Liver (tissue), 9 donors: ENCODE results near the gene GANC. TPM values are rescaled to one million over a fixed set of nuclear protein-coding genes. Genes with fewer than 3 reads are reported as not detected.

Experiments
- DNase-seq: peaks from one replicate; pipeline ENCODE4 v3.0.0-alpha.2; 2017; ENCODE audit warnings: low spot score
- H3K27ac ChIP-seq, 2 donors: one replicate each; pipeline ENCODE4 v1.7.0; 2013; ENCODE audit warnings: inconsistent platforms in 2 of 2, low read length in 2 of 2, control low read depth in 1 of 2, low read depth in 1 of 2, mild to moderate bottlenecking in 1 of 2
- H3K27me3 ChIP-seq, 4 donors: one replicate each; pipeline versions ENCODE4 v1.6.1 to v1.7.0; 2013; ENCODE audit warnings: low read length in 3 of 4, inconsistent platforms in 1 of 4, mild to moderate bottlenecking in 1 of 4, moderate library complexity in 1 of 4; ENCODE audit not compliant: control insufficient read depth in 4 of 4, insufficient read depth in 4 of 4
- H3K36me3 ChIP-seq, 4 donors: one replicate each; pipeline versions ENCODE4 v1.6.1 to v1.7.0; 2013; ENCODE audit warnings: low read length in 3 of 4, mild to moderate bottlenecking in 3 of 4, low read depth in 1 of 4, moderate library complexity in 1 of 4; ENCODE audit not compliant: control insufficient read depth in 4 of 4, insufficient read depth in 3 of 4
- H3K4me1 ChIP-seq, 4 donors: one replicate each; pipeline versions ENCODE4 v1.6.1 to v1.7.0; 2013; ENCODE audit warnings: low read length in 3 of 4, mild to moderate bottlenecking in 3 of 4, moderate library complexity in 1 of 4; ENCODE audit not compliant: control insufficient read depth in 4 of 4, insufficient read depth in 4 of 4
- H3K4me3 ChIP-seq, 3 donors: one replicate each; pipeline versions ENCODE4 v1.6.1 to v1.7.0; 2013; ENCODE audit warnings: low read length in 3 of 3, control low read depth in 1 of 3, low read depth in 1 of 3, mild to moderate bottlenecking in 1 of 3
- H3K9ac ChIP-seq, 2 donors: one replicate each; pipeline ENCODE4 v1.7.0; 2013; ENCODE audit warnings: low read length in 2 of 2, mild to moderate bottlenecking in 2 of 2, moderate library complexity in 2 of 2, control low read depth in 1 of 2, low read depth in 1 of 2
- H3K9me3 ChIP-seq, 4 donors: one replicate each; pipeline versions ENCODE4 v1.6.1 to v1.7.0; 2013; ENCODE audit warnings: low read length in 3 of 4; ENCODE audit not compliant: control insufficient read depth in 4 of 4
- ATF3 ChIP-seq: IDR thresholded peaks from 2 replicates; pipeline ENCODE4 v1.6.1; 2016; ENCODE audit warnings: antibody characterized with exemption
- CTCF ChIP-seq: fragments of 150-350 bp; IDR thresholded peaks from 2 replicates; pipeline ENCODE4 v1.5.1; 2017; ENCODE audit warnings: improper control_type of control experiment, low read depth, low read length; ENCODE audit not compliant: missing input control
- EGR1 ChIP-seq, 2 donors: IDR thresholded peaks; 2 replicates each; pipeline ENCODE4 v1.6.1; 2016 to 2018; ENCODE audit warnings: antibody characterized with exemption in 2 of 2, low read depth in 2 of 2
- FOXA1 ChIP-seq: IDR thresholded peaks from 2 replicates; pipeline ENCODE4 v1.6.1; 2016; ENCODE audit warnings: antibody characterized with exemption
- GABPA ChIP-seq, 2 donors: IDR thresholded peaks in 1 of 2; conservative IDR thresholded peaks in 1 of 2; 2 replicates each; pipeline ENCODE4 v1.6.1; 2016; ENCODE audit warnings: antibody characterized with exemption in 2 of 2, mild to moderate bottlenecking in 1 of 2, moderate library complexity in 1 of 2
- HNF4A ChIP-seq, 2 donors: conservative IDR thresholded peaks; 2 replicates each; pipeline ENCODE4 v1.6.1; 2016; ENCODE audit warnings: antibody characterized with exemption in 2 of 2, mild to moderate bottlenecking in 2 of 2
- JUND ChIP-seq, 2 donors: IDR thresholded peaks; 2 replicates each; pipeline ENCODE4 v1.6.1; 2016; ENCODE audit warnings: antibody characterized with exemption in 2 of 2
- MAX ChIP-seq: IDR thresholded peaks from 2 replicates; pipeline ENCODE4 v1.6.1; 2016; ENCODE audit warnings: antibody characterized with exemption
- NR2F2 ChIP-seq: IDR thresholded peaks from 2 replicates; pipeline ENCODE4 v1.6.1; 2016; ENCODE audit warnings: antibody characterized with exemption
- RAD21 ChIP-seq, 2 donors: IDR thresholded peaks; 2 replicates each; pipeline ENCODE4 v1.6.1; 2016; ENCODE audit warnings: antibody characterized with exemption in 2 of 2, mild to moderate bottlenecking in 2 of 2
- REST ChIP-seq: IDR thresholded peaks from 2 replicates; pipeline ENCODE4 v1.6.1; 2016; ENCODE audit warnings: antibody characterized with exemption, mild to moderate bottlenecking
- SP1 ChIP-seq: IDR thresholded peaks from 2 replicates; pipeline ENCODE4 v1.6.1; 2018; ENCODE audit warnings: antibody characterized with exemption, mild to moderate bottlenecking
- TAF1 ChIP-seq: conservative IDR thresholded peaks from 2 replicates; pipeline ENCODE4 v1.6.1; 2016; ENCODE audit warnings: antibody characterized with exemption, mild to moderate bottlenecking
- WGBS: extraction: QIAGEN DNeasy Blood & Tissue Kit; methylation state at CpG from one replicate; pipeline ENCODE4 v1.1.7; 2013; 5-methylcytosine and 5-hydroxymethylcytosine counted together
- polyA plus RNA-seq, 2 donors: library from polyadenylated mRNA; stranded (reverse) in 1 of 2; unstranded in 1 of 2; fragments of 200-250 nt in 1 of 2; fragments of >200 nt in 1 of 2; fragmentation: Nextera tagmentation in 1 of 2; extraction: Ambion mirVana in 1 of 2; gene quantifications; one replicate each; pipeline versions ENCODE4 v1.2.1 to v1.2.3, GENCODE V29; 2013 to 2015
- total RNA-seq, 2 donors: library from RNA; depleted of rRNA; stranded (reverse); fragments of >200 nt; gene quantifications; one replicate each; pipeline ENCODE4 v1.2.3, GENCODE V29; 2014
- donor health status: healthy.
- donor health status: healthy.
- donor health status: healthy.
- donor health status: healthy.
- donor health status: healthy.

GANC gene
- total and polyA plus RNA-seq, 4 donors, result 4.8 to 28.9 (median 10.9) TPM

- TF ChIP-seq GABPA (IDR thresholded peaks at IDR 0.05 in 1 of 2, conservative IDR thresholded peaks at IDR 0.05 in 1 of 2), result no peak
- TF ChIP-seq ATF3, result no peak
- TF ChIP-seq REST, result no peak
- no peak for TF ChIP-seq JUND (IDR thresholded peaks at IDR 0.05)
- TF ChIP-seq RAD21 (IDR thresholded peaks at IDR 0.05), result no peak
- no peak for TF ChIP-seq HNF4A (conservative IDR thresholded peaks at IDR 0.05)
- TF ChIP-seq TAF1, result no peak
- TF ChIP-seq FOXA1, result no peak
- no peak for TF ChIP-seq CTCF
- no peak for TF ChIP-seq SP1
- TF ChIP-seq NR2F2, result no peak
- no peak overlapping the region for H3K4me3 ChIP-seq
- H3K9me3 ChIP-seq, result no peaks in the 10 kb centered on the region
- H3K27ac ChIP-seq, result no peak overlapping the region
- H3K9ac ChIP-seq, result no peak overlapping the region
- no peak for DNase-seq
- no peaks in the 10 kb centered on the region for H3K4me1 ChIP-seq
- peaks cover 0 to 15% (median 12%) of the 10 kb centered on the region in 4 donors for H3K36me3 ChIP-seq
- 98% methylated on average over 5 of the region's 5 CpGs for WGBS
- H3K27me3 ChIP-seq, result no peaks in the 10 kb centered on the region
These were observed 87.6 kb downstream of the GANC start for GRCh38 chr15:42360535-42361112.

- WGBS, result 97% methylated on average over 3 of the region's 3 CpGs
- no peak overlapping the region for H3K4me3 ChIP-seq
- H3K9me3 ChIP-seq, result no peaks in the 10 kb centered on the region
- DNase-seq, result no peak
- peaks cover 0 to 6% (median 4%) of the 10 kb centered on the region in 4 donors for H3K36me3 ChIP-seq
- no peaks in the 10 kb centered on the region for H3K4me1 ChIP-seq
- no peak overlapping the region for H3K9ac ChIP-seq
- no peak for TF ChIP-seq ATF3
- no peak for TF ChIP-seq JUND (IDR thresholded peaks at IDR 0.05)
- TF ChIP-seq RAD21 (IDR thresholded peaks at IDR 0.05), result no peak
- TF ChIP-seq MAX, result no peak
- no peak for TF ChIP-seq EGR1 (IDR thresholded peaks at IDR 0.05; ENCODE audit: low read depth in 2 of 2)
- TF ChIP-seq GABPA (IDR thresholded peaks at IDR 0.05 in 1 of 2, conservative IDR thresholded peaks at IDR 0.05 in 1 of 2), result no peak
- TF ChIP-seq HNF4A (conservative IDR thresholded peaks at IDR 0.05), result no peak
- TF ChIP-seq SP1, result no peak
- no peak for TF ChIP-seq FOXA1
- TF ChIP-seq TAF1, result no peak
- no peak for TF ChIP-seq NR2F2
- H3K27me3 ChIP-seq, result no peaks in the 10 kb centered on the region
- no peak overlapping the region for H3K27ac ChIP-seq
These were observed 90.5 kb downstream of the GANC start for GRCh38 chr15:42363487-42363886.
